Measurements from ENCODE around the gene REL.
"Not testable (repeated sequence)": the region's sequence is repeated elsewhere in the genome, so short reads cannot be mapped to it uniquely, and the experiment has no call there.

REL gene

DNA sequence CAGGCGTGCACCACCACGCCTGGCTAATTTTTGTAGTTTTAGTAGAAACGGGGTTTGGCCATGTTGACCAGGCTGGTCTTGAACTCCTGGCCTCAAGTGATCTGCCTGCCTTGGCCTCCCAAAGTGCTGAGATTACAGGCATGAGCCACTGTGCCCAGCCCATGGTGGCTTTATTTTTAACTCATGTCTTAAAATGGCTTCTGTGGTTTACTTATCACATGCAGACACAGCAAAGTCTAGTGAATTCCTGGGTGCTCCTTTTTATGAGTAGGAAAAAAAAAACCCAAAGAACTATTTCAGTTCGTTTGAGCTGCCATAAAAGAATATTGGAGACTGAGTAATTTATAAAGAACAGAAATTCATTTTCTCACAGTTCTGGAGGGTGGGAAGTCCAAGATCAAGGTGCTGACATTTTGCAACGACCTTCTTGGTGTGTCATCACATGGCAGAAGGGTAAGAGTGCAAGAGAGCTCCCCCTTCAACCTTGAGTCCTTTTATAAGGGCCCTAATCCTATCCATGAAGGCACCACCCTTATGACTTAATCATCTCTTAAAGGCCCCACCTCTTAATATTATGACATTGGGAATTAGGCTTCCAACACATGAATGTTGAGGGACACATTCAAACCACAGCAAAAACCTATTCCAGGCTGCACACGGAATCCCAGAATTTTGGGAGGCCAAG lies 12.6 kb upstream of the REL start:
- no peak for DNase-seq

DNA sequence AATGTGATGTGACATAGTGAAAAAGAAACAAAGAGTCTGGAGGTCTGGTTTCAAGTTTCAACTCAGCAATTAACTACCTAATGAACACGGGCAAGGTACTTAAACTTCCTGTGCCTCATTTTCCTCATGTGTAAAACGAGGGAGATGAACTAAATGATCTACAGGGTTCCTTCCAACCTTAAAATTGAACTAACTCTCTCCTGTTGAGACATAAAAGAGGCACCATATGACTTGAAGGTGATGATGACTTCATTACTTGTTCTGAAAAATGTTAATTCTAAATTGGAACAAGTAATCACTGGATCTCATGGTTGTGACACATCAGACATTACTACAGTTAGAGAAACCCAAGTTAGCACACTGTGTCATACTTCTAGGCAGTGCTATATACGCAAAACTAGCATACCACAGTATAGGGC lies 8.9 kb upstream of the REL start:
- DNase-seq = no peak

- DNase-seq = no peak
Observed at GRCh38 chr2:60873381-60873780, 8.0 kb upstream of the REL start.

DNA sequence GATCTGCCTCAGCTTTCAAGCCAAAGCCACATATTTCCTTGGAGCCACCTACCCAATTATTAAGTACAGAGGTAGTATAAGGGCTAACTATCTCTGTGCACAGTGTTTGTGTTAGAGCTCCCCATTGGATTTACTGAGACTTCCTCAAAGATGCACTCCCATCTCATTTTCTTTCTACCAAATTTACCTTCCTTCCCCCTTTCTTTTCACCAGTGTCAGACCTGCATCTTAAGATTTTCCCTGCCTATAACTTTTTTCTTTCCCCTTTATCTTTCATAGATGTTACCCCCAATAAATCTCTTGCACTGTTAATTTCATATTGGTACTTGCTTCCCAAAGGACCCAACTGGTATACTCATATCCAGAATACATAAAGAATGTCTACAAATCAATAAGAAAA lies 5.9 kb upstream of the REL start:
- no peak for DNase-seq

DNA sequence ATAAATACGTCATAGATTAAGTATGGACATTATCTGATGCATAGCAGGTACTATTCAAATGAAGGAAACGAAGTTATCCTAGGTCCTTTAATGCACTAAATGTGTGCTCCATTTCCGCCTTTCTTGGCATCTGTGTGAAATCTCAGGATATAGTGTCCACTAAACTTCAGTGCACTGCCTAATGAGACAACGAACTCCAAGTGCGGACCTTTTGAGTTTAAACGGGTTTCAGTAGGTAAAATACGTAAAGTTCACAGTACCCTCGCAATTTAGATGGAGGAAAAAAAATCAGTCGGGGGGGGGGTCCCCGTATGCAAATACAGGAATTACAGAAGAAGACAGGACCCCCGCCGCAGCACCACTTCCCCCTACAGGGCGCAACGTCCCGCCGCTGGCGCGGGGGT lies 729 bp upstream of the REL start:
- no peak for DNase-seq

GRCh38 chr2:60882971-60883753 lies 1.8 kb downstream of the REL start:
- DNase-seq = no peak

GRCh38 chr2:60883896-60884295 lies 2.5 kb downstream of the REL start:
- DNase-seq = no peak

GRCh38 chr2:60884800-60885199 lies 3.4 kb downstream of the REL start:
- no peak for DNase-seq

GRCh38 chr2:60885683-60886082 lies 4.3 kb downstream of the REL start:
- no peak for DNase-seq

- DNase-seq = no peak
Observed at GRCh38 chr2:60886991-60887390, 5.6 kb downstream of the REL start.

GRCh38 chr2:60888853-60889252 lies 7.5 kb downstream of the REL start:
- DNase-seq = no peak

- DNase-seq = not testable (repeated sequence)
Observed at GRCh38 chr2:60889581-60890392, 8.4 kb downstream of the REL start.

- DNase-seq = no peak
Observed at GRCh38 chr2:60890393-60890707, 9.0 kb downstream of the REL start.

GRCh38 chr2:60891180-60891579 lies 9.8 kb downstream of the REL start:
- no peak for DNase-seq

- no peak for DNase-seq
Observed at GRCh38 chr2:60898567-60898966, 17.2 kb downstream of the REL start.

DNA sequence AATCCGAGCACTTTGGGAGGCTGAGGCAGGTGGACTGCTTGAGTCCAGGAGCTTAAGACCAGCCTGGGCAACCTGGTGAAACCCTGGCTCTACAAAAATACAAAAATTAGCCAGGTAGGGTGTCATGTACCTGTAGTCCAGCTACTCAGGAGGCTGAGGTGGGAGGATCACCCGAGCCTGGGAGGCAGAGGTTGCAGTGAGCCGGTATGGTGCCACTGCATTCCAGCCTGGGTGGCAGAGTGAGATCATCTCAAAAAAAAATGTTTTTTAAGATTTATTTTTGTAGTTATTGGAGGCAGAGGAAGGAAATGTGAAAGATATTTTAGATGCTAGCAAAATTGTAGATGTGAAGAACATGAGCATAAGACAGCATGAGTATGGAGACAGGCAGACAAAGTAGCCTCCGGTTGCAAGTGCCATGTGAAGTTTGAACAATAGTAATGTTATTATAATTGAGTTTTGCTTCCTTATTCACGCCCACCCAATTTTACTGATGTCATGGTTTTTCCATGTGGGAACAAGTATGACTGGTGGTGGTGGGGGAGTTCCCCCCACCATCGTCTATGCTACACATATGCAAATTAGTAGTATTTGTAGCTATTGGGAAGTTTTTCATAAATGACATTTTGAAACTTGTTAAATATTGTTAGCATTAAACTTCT lies 18.0 kb downstream of the REL start:
- DNase-seq = no peak

- no peak for DNase-seq
Observed at GRCh38 chr2:60899892-60900249, 18.5 kb downstream of the REL start.

DNA sequence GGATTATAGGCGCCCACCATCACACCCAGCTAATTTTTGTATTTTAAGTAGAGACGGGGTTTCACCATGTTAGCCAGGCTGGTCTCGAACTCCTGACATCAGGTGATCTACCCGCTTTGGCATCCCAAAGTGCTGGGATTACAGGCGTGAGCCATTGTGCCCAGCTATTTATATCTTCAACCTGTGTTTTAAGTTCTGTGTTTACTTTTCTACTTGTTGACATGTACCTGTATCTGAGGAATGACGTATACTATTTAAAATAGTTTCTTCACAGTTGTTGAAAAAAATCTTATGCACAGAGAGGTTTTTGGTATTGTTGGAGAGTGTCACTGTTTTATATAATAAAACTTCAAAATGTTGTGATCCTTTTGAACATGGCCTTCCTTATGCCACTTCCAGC lies 19.9 kb downstream of the REL start:
- not testable (repeated sequence) for DNase-seq

- DNase-seq = not testable (repeated sequence)
Observed at GRCh38 chr2:60905867-60906266, 24.5 kb downstream of the REL start.

- DNase-seq = no peak
Observed at GRCh38 chr2:60906395-60906794, 25.0 kb downstream of the REL start.

GRCh38 chr2:60907329-60907728 lies 26.0 kb downstream of the REL start:
- no peak for DNase-seq

DNA sequence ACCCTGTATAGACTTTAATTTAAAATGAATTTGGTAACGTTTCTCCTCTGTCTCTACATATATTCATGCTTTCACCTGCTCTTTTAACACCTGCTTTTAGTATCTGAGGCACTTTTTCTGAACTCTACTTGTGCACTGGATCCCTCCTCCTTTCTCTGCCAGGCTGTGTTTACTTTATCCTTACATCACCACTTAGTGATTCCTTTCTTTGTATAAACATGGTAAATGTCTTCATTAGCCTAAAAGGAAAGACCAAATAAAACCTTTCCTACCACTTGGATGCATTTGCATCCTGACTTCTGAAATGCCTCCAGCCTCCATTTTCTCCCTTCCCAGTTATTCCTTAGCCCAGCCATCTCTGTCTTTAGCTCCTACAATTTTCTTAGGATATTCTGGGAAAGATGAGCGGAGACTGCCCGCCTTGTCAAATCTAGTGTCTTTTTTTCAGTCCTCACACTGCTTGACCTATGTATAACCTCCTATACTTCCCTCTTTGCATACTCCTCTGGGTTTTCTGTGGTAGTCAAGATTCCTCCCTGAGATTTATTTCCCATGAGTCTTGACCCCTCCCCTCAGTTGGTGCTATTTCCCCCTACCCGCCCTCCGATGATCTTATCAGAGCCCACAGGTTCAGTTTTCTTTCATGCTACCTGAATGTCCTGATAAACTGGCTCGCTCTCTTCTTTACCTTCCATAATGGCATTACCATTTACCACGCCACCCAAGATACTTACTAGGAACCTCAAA lies 44.8 kb downstream of the REL start:
- no peak for DNase-seq
